Measurements from ENCODE around the gene CD160.
A peak's percentile ranks its signal among the peaks of the same experiment; 100 is the strongest.
"Not testable (repeated sequence)": the region's sequence is repeated elsewhere in the genome, so short reads cannot be mapped to it uniquely, and the experiment has no call there.

Gene CD160

GRCh38 chr1:145707183-145707867 lies 12.0 kb upstream of the CD160 start, which contains the start of gene PDZK1:
PDZK1 (minus strand) TSS chr1:145707368; CDS start chr1:145688021, 19,347 bp downstream.
- in situ Hi-C loops (cut with MboI; ENCODE audit: low pct_unique_long_range_greater_than_20kb, low sequenced_read_pairs), result no loop called here
- no peak for DNase-seq

GRCh38 chr1:145708063-145708462 lies 11.2 kb upstream of the CD160 start:
- no peak for DNase-seq
- in situ Hi-C loops (cut with MboI; ENCODE audit: low pct_unique_long_range_greater_than_20kb, low sequenced_read_pairs), result no loop called here

DNA sequence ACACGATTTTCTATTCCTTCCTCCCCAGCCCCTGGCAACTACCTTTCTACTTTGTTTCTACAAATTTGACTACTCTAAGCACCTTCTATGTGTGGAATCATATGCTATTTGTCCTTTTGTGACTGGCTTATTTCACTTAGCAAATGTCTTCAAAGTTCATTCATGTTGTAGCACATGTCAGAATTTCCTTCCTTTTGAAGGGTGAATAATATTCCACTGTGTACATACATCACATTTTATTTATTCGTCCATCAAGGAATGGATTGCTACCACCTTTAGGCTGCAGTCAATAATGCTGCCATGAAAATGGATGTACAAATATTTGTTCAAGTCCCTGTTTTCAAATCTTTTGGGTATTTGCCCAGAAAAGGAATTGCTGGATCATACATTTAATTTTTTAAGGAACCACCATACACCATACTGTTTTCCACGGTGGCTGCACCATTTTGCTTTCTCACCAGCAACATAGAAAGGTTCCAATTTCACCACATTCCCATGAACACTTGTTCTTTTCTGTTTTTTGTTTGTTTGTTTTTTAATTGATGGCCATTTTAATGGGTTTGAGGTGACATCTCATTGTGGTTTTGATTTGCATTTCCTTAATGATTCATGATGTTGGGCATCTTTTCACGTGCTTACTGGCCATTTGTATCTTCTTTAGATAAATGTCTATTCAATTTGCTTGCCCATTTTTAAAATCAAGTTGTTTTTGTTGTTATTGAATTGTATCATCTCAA lies 8.8 kb upstream of the CD160 start:
- in situ Hi-C loops (cut with MboI; ENCODE audit: low pct_unique_long_range_greater_than_20kb, low sequenced_read_pairs), result no loop called here
- no peak for DNase-seq

DNA sequence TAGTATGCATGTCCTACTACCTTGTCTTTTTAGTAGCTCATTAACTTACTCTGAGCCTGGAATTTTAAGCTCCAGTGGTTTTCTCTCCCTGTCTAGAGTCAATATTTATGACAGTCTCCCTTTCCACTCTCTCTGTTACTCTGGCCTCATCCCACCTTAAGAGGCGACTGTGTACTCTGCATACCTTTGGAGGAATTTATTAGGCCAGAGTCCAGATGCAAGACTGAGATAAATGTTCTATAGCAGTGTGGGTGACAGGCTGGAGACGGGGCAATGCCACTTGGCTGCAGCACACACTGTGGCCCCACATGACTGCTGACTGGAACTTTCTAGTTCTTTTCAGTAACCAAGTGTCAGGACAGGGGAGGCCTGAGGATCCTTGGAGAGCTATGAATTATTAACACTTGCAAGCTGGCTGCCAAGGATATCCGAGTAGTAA lies 8.1 kb upstream of the CD160 start:
- no peak for DNase-seq
- in situ Hi-C loops (cut with MboI; ENCODE audit: low pct_unique_long_range_greater_than_20kb, low sequenced_read_pairs), result no loop called here

DNA sequence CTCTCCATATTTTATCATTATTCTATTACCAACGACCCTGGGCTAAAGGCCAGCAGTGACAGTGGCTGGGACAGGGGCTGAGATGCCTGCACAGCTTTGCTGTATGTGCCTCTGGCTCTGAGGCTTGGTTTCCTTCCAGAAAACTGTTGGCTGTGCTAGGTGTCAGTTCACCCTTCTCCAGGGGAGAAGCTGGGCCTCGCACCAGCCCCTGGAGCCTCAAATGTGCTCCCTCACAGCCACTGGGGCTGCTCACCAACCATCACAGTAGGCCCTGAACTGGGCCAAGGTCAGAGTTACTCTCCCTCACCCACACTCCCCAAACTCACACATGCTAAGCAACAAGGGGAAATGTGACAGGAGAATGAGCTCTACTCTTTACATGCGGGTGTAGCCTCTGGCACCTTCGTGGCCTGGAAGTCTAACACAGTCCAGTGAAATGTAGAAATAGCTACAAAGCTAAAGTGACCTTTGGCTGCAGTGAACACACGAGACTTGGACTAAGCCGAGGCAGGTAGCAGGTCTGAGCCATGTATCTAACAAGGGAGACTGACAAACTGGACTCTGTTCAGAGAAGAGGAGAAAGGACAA lies 4.7 kb upstream of the CD160 start:
- in situ Hi-C loops (cut with MboI; ENCODE audit: low pct_unique_long_range_greater_than_20kb, low sequenced_read_pairs), result no loop called here
- no peak for DNase-seq

DNA sequence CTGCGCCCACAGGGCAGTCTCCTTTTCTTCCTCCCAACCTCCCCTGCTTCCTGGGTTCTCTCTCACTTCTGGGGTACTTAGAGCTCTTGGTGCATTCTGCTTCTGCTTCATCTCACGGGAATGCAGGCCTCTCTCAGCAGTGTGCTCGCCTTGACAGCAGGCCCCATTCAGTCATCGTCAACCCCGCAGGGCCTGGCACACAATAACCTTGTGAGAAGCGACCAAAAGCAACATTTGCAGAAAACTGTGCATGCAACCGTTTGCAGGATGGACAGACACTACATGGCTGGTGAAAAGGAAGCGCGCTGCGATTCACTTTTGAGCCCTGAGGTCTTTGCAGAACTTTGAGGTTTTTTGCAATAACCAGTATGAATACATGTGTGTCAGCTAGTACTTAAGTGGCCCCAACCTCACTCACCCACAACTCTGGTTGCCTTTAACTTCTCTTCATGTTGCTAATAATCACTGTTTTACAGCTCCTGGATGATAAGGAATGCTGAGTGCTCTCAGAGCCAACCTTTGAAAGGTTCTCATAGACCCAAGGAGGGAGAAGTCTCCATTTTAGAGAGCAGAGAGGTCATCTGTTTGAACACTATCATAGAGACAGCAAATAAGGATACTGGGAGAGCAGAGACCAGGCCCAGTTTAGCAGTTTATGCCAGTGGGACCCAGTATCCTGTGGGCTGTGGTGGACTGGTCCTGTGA lies 2.5 kb upstream of the CD160 start:
- in situ Hi-C loops (cut with MboI; ENCODE audit: low pct_unique_long_range_greater_than_20kb, low sequenced_read_pairs), result no loop called here
- no peak for DNase-seq

DNA sequence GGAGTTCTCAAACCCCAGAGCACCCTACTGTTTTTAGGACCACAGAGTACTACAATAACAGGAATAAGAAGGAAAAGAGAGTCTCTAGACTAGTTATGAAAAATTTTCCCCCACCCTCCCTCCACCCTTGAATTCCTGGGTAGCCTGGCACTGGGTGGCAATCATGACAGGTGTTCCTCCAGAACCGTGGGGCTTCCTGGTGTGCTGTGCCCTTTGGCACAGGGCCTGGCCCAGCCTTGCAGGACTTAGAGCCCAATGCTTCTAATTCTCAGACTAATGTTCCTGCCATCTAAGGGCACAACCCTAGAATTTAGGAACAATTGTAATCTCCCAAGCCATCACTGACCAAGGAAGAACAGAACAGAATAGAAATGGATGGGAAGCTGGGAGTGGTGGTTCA lies 1.5 kb upstream of the CD160 start:
- DNase-seq, result no peak
- in situ Hi-C loops (cut with MboI; ENCODE audit: low pct_unique_long_range_greater_than_20kb, low sequenced_read_pairs), result no loop called here

DNA sequence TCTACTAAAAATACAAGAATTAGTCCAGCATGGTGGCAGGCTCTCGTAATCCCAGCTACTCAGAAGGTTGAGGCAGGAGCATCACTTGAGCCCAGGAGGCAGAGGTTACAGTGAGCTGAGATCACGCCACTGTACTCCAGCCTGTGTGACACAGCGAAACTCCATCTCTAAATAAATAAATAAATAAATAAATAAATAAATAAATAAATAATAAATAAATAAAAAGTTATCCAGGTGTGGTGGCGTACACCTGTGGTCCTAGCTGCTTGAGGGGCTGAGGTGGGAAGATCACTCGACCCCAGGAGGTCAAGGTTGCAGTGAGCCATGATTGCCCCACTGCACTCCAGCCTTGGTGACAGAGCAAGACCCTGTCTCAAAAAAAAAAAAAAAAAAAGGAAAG lies 834 bp upstream of the CD160 start:
- DNase-seq; in situ Hi-C loops (cut with MboI; ENCODE audit: low pct_unique_long_range_greater_than_20kb, low sequenced_read_pairs): not testable (repeated sequence)

- in situ Hi-C loops (cut with MboI; ENCODE audit: low pct_unique_long_range_greater_than_20kb, low sequenced_read_pairs), result no loop called here
- DNase-seq, result no peak
Observed at GRCh38 chr1:145720556-145720877, 1.2 kb downstream of the CD160 start.

- in situ Hi-C loops (cut with MboI; ENCODE audit: low pct_unique_long_range_greater_than_20kb, low sequenced_read_pairs), result no loop called here
- DNase-seq, result peak; percentile 65
Observed at GRCh38 chr1:145720878-145721671, 1.8 kb downstream of the CD160 start.

DNA sequence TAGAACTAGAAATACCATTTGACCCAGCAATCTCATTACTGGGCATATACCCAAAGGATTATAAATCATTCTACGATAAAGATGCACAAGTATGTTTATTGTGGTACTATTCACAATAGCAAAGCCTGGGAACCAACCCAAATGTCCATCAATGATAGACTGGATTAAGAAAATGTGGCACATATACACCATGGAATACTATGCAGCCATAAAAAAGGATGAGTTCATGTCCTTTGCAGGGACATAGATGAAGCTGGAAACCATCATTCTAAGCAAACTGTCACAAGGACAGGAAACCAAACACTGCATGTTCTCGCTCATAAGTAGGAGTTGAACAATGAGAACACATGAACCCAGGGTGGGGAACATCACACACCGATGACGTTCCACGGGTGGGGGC lies 6.9 kb downstream of the CD160 start:
- DNase-seq; in situ Hi-C loops (cut with MboI; ENCODE audit: low pct_unique_long_range_greater_than_20kb, low sequenced_read_pairs): not testable (repeated sequence)

DNA sequence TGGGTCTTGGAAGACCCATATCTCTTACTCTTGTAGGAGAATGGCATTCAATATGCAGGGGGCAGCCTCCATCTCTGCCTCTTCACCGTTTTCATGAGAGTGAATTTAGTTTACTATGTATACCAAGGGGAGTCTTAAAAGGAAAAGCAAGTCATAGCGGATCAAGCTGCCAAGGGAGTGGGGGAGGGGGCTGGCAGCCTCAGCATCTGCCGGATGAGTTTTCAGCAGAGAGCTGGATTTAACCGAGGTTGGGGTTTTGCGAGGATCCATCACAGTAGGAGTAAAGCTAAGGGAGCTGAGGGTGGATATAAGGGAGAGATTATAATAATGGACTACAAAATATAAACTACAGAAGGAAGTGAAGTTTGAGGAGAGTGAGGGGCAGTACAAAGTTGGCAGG lies 9.9 kb downstream of the CD160 start:
- in situ Hi-C loops (cut with MboI; ENCODE audit: low pct_unique_long_range_greater_than_20kb, low sequenced_read_pairs), result no loop called here
- no peak for DNase-seq

DNA sequence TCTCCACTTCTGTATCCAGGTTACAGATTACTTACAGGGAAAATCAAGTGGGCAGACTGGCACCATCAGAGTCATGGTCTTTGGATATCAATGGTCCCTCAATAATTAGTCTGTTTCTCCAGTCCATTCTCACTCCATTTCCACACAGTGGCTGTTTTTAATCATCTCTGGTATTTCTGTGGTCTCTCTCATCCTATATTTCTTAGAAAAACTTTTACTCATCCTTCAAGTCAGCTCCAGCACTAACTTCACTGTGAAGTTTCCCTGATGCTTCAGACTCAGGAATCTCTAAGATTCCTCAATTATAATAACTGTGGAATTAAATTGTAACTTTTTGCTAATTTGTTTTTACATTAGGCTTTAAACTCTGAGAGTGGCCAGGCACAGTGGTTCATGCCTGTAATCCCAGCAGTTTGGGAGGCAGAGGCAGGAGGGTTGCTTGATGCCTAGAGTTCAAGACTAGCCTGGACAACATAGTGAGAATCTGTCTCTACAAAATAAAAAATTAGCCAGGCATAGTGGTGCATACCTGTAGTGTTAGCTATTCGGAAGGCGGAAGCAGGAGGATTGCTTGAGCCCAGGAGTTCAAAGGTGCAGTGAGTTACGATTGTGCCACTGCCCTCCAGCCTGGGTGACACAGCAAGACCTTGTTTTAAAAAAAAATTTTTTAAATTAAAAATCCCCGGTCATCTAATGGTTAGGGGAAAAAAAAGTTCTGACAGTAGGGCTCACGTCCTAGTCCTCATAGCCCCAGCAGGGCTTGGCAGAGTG lies 10.6 kb downstream of the CD160 start:
- DNase-seq, result no peak
- in situ Hi-C loops (cut with MboI; ENCODE audit: low pct_unique_long_range_greater_than_20kb, low sequenced_read_pairs), result no loop called here

DNA sequence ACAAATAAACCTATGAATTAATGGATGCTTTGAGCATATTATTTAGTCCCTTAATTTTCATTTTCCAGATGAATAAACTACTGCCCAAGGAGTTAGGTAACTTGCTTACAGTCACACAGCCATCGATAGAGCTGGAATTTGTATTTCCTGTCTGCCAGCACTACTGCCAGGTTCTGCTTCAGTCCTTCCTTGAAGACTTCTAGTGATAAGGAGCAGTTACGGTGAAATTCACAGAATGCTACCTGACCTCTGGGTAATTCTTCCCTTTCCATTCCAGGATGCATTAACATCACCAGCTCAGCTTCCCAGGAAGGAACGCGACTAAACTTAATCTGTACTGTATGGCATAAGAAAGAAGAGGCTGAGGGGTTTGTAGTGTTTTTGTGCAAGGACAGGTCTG lies 11.2 kb downstream of the CD160 start:
- DNase-seq, result no peak
- in situ Hi-C loops (cut with MboI; ENCODE audit: low pct_unique_long_range_greater_than_20kb, low sequenced_read_pairs), result no loop called here

- in situ Hi-C loops (cut with MboI; ENCODE audit: low pct_unique_long_range_greater_than_20kb, low sequenced_read_pairs), result no loop called here
- no peak for DNase-seq
Observed at GRCh38 chr1:145730900-145731299, 11.6 kb downstream of the CD160 start.

GRCh38 chr1:145736191-145736590 lies 16.9 kb downstream of the CD160 start:
- in situ Hi-C loops (cut with MboI; ENCODE audit: low pct_unique_long_range_greater_than_20kb, low sequenced_read_pairs), result no loop called here

DNA sequence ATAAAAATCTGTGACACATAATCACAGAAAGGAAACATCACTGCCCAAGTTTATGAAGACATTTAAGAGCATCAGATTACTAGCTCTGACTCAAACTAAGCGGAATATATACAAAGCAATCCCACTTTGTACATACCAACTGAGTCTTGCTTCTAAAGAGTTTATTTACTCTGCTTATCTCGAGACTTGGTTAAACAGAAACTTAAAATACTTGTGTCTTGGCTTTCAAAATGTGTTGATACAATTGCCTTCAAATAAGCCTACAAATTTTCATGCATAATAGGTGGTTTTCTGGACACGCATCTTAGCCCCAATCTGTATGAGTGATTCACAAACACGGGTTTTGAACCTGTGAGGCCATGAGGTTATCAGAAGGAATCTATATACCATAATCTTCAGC lies 21.0 kb downstream of the CD160 start:
- DNase-seq, result no peak
- in situ Hi-C loops (cut with MboI; ENCODE audit: low pct_unique_long_range_greater_than_20kb, low sequenced_read_pairs), result no loop called here

More at GRCh38 chr1:145736191-145736590, 16.9 kb downstream of the CD160 start:
- DNase-seq, result no peak

DNA sequence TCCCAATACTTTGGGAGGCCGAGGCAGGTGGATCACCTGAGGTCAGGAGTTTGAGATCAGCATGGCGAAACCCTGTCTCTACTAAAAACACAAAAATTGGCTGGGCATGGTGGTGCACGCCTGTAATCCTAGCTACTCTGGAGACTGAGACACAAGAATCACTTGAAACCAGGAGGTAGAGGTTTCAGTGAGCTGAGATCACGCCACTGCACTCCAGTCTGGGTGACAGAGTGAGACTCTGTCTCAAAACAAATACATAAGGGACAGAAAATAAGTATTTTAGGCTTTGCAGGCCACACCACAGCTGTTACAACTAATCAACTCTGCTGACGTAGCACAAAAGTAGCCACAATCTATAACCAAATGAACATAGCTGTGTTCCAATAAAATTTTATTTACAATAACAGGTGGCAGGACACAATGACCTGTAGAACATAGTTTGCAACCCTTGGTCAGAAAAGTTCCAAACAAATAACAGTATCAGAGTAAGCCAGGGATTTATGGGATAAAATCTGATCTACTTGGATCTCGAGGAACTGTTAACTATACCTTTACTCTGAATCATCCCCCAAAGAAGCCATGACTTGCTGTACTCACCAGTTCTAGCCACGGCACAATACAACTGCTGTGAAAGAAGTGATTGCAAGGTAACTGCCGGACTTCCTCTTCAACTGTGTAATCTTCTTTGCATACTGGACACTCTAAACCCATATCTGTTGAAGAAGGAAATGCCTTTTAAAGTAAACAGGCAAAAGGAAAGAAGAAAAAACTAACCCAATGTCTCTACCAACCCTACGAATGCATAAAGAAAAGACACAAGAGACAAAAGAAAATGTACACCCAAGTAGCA lies 28.3 kb downstream of the CD160 start:
- in situ Hi-C loops (cut with MboI; ENCODE audit: low pct_unique_long_range_greater_than_20kb, low sequenced_read_pairs), result no loop called here

More for the DNA sequence above, 28.3 kb downstream of the CD160 start:
- no peak for DNase-seq
